HG03571 (cell line): ENCODE results near the gene CYP26B1.

Source experiments
- ATAC-seq: cut with Tn5 transposase; IDR thresholded peaks from one replicate; pipeline ENCODE4 v1.9.1; 2021; ENCODE audit not compliant: unreplicated experiment

Gene CYP26B1

DNA sequence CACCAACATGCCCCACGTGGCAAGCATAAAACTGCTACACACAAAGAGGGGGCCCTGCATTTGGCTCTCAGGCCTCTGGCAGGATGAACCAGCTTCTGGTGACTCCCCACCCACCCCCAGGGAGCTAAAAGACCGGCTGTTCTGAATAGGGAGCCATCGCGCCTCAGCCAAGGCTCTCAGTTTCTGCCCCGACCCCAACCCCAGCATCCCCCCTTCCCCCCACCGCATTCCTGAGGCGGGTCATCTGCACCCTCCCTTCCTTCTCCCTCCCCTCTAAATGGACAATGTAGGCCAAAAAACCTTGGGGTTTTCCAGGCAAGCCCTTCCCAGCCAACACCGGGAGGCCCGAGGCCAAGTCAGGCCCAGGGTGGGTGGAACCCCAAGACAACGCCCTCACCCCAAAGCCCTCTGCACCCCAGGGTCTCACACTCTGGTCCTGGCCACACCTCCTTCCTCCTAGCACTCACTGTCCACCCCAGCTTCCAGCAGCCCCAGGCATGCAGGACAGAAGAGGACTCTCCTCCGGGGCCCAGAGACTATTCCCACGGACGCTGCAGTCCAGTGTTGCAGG, 5.7 kb downstream of the CYP26B1 start:
- ATAC-seq, result no peak

DNA sequence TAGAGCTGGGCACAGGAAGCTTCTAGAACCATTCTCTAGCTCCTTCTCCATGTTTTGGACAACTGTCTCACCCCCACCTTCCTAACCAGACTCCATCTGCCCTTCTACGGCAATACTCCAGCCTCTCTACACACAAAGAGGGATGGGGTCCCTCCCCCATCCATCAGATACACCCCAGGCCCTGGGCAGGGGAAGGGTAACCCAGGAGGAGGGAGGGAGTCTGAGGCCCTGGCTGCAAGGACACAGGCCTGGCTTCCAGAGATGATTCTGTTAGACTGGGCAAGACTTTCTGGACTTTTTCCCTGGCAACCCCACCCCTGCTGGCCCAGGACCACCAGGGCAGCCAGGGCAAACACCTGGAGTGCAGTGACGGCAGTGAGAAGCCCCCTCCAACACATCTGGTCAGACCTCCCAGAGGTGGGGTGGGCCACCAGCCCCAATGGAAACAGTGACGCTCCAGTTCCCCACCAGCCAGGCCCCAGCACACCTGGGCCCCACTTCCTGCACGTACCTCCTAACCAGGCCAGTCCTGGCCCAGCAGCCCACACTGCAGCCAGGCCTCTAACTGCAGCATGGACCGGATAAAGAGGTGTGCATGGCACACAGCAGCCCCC, 6.5 kb downstream of the CYP26B1 start:
- no peak for ATAC-seq

DNA sequence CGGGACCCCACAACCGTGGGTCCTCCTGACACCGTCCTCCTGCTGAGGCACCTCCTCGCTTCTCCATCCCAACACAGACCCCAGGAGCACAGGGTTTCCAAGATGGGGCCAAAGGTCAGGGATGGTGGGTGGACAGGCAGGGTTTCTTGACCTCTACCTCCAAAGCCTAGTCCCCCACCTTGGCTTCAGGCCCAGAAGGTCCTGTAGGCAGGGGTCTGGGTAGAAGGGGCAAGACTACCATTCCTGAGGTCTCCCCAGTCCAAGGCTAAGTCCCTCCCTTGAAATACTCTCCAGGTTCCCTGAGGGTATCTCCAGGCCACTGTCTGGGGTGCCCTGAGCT, 7.1 kb downstream of the CYP26B1 start:
- ATAC-seq, result no peak

DNA sequence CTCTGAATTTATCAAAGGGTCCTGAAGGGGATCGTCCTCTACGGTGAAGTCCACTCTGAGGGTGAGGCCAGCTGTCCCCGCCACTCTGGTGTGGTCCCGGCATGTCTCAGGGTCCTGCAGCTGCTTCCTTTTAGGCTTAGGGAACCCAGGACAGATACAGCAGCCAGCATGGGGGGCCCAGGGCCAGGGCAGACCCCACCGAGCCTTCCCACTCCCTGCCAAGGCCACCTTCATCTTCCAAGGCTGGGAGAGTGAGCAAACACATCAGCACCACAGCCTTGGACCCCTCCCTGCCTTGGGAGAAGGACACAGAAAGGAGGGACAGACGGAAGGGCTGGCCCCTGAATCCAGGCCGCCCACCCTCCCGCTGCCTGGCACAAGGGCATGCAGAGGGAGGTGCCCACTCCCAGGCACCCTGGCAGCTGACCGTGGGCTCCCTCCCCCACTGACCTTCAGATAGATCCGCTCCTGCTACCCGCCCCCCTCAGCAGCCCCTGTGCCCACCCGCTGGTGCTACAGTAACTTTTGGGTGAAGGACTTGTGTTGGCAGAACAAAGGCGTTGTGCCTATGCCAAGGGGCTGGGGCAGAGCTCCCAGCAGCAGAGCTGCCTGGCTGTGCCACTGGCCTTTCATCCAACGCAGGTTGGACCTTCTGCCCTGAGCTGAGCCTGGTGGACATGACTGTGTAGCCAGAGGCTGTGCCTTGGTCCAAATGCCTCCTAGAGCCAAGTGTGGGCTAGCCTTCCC, 7.6 kb downstream of the CYP26B1 start:
- no peak for ATAC-seq

DNA sequence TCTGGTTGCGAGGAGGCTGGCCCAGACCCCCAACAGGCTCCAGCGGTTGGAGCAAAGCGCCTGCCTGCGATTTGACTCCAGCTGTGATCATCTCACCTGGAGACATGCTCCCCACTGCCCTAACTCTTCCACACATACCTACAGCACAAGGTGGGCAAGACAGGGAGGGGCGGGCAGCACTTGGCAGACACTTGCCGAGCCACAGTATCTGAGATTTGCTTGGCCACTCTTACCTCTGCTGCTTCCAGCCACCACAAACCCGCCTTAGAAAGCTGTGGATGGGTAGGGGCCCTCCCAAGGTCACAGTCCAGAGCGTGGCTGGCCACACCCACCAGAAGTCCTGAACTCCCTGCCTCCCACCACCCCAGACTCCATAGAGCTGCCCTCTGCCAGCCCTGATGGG, 8.2 kb downstream of the CYP26B1 start:
- ATAC-seq, result no peak

DNA sequence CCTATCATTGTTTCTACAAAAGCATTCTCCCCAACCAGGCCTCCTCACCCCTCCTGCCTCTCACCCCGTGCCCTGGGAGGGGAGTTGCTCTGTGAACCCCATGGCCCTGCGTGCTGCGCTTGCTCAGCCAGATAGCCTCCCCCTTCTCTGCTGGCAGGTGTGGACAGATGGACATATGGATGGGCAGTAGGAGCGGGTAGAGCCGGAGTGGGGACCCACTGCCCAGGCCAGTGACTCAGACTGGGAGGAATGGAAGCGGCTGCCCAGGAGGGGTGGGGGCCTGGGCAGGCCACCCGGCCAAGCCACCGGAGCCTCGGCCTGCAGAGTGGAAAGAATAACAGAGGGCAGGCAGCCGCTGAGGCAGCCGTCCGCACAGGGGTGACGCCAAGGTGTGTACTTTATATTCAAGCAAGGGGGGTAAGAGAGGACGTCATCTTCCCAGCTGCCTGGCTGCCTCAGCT, 8.7 kb downstream of the CYP26B1 start:
- ATAC-seq, result no peak

DNA sequence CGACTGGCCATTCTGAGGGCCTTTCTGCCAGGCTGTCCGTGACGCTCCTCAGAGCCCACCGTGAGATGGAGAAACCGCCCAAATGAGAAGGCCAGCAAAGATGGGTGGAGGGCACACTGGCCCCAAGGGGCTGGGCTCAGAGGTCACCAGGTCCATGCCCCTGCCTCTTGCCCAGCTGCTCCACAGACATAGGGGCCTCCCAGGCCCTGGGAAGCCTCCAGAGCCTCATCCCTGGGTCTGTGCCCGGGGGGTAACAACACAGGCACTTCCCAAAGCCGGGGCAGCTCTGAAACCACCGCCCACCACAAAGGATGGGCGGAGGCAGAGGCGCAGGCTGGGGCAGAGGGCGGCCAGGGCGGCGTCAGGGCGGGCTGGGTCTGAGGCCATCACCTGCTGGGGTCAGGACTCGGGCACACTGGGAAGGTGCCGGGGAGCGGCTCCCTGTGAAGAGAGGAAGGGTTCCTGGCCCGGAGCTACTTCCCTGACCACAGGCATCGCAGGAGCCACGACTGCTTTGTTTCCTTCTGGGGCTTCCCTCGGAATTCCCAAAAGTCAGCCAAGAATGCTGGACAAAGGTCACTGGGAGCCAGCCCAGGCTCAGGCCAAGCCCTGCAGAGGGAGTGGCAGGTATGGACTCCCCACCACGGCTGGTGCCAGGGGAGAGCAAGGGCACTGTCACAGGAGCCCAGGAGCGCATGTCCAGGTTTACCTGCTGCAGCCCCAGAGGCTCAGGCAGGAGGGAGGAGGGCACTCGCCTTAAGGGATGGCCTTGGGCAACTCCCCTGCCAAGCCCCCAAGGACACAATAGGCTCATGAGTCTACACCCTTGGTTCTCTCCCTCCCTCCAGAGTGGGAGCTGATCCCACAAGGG, 9.4 kb downstream of the CYP26B1 start:
- no peak for ATAC-seq

DNA sequence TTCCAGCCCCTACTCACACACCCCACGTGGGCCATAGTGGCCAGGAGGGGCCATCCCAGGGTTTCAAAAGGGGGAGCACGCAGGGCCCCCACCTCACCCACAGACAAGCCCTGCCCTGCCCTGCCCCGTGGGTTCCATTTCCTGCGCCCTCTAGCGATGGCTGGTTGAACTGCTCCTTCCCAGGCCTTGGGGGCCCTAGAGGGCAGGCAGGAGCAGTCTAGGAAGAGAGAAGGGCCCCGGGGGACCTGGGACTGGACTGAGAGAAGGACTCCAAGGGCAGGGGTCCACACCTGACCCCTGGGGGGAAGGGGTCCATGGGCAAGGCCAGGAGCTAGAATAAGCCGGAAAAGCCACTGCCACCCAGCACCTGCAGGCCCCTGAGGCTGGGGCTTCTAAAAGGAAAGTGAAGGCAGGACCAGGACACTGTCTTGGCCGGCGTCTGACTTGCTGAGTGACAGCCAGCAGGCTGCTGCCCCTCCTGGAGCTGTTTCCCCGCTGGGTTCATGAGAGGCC, 10.1 kb downstream of the CYP26B1 start:
- ATAC-seq, result peak; percentile 82

DNA sequence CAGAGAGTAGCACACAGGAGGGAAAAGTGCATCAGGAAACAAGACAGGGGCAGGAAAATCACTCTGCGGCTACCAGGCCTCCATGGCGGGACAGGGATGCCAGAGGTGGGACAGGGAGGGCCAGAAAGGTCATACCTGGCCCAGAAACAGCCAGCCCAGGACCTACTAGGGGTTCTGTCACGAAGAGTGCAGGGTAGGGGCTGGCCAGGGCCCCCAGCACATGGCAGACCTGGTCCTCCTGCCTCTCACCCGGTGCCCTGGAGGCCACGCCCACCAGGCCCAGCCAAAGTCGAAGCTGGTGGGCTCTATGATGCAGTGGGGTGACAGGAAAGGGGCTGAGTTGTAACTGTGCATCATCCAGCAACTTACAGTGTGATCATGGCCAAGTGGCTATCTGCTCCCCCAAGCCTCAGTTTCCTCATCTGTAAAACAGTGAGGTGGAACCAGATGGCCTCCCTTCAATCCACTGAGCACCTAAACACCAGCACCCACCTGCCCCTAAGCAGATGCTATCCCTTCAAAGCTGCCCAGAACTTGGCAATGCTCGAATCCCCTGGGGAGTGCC, 10.6 kb downstream of the CYP26B1 start:
- ATAC-seq, result no peak

DNA sequence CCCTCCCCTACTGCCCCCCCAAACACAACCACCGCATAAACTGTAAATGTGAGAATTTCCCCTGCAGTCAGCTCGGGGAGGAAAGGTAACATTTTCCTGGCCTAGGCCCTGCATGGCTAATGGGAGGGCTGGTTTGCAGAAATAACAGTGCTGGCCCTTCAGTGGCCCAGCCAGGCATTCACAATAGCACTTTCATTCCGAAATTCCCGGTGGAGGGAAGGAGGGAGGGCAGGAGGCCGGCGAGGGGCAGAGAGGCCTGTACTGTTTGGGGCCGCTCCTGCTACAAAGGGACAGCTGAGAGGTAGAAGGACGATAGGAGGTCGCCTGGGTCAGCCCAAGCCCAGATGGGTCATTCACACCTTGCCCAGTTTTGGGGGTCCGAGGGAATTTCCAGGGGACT, 11.3 kb downstream of the CYP26B1 start:
- ATAC-seq, result no peak

DNA sequence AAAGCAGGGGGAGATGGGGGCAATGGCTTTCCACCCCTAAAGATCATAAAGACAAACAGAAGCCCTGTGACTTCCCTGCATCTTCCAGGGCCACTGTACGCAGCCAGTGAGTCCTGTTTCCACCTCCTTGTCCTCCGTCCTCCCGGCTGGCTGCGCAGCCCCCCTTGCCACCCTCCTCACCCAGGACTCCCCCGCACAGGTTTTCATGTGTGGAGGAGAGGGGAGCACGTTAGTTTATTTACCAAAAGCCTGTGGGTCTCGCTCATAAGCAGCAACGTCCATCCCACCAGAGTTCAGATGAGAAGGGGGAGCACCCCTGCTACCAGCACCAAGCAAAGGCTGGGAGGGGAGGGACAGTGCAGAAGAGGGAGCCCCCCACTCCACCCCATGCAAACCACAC, 11.7 kb downstream of the CYP26B1 start:
- no peak for ATAC-seq

DNA sequence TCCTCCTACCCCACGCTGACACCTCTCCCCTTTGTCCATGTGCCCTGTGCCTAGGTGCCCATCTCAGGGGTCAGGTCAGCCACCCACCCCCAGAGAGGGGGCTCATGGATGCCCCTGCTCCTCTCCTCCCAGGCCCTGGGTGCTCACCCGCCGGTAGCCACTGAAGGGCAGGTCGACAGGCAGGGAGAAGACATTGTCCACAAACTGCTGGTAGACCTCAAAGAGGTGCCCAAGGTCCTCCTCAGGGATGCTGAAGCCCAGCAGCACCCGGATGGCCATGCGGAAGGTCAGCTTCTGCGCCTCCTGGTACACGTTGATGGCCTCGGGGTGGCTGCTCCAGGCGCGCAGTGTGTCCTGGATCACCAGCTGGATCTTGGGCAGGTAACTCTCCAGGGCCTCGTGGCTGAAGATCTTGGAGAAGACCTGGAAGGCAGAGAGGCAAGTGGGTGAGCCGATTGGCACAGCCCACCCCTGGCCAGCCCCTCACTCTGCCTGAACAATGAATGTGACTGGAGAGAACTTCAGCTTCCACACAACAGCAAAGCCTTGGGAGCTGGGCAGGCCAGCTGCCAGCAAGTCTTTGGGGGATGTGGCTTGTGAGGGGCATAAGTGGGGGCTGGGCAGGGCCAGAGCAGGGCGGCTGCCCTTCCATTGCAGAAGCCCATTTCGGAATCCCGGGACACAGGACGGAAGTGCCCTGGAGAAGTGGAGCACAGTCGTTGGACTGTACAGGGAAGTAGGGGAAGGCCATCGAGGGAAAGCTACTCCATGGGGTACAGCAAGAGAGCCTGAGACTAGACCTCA, 12.5 kb downstream of the CYP26B1 start:
- no peak for ATAC-seq

DNA sequence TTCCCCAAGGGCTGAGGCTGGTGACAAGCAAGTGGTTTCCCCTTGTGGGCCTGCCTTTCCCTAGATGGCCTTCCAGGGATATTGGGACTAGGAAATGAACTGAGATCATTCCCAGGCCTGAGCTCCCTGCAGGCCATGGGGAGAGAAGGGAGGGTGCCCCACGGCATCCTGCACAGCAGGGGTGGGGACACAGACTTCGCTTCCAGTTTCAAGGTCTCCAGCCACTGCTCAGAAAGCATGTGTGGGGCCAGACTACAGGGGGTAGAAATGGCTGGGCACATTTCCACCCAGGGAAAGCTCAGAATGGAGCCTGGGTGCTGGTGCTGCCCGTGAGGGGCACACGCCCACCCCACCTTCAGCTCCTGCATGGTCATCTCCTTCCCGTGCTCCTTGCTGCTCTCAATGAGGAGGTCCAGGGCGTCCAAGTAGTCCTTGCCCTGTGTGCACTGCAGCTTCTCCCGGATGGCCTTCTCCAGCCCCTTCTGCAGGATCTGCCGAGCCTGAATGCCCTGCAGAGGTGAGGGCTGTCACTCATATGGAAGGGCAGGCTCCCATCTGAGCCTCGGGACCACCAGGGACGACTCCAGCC, 13.2 kb downstream of the CYP26B1 start:
- no peak for ATAC-seq

DNA sequence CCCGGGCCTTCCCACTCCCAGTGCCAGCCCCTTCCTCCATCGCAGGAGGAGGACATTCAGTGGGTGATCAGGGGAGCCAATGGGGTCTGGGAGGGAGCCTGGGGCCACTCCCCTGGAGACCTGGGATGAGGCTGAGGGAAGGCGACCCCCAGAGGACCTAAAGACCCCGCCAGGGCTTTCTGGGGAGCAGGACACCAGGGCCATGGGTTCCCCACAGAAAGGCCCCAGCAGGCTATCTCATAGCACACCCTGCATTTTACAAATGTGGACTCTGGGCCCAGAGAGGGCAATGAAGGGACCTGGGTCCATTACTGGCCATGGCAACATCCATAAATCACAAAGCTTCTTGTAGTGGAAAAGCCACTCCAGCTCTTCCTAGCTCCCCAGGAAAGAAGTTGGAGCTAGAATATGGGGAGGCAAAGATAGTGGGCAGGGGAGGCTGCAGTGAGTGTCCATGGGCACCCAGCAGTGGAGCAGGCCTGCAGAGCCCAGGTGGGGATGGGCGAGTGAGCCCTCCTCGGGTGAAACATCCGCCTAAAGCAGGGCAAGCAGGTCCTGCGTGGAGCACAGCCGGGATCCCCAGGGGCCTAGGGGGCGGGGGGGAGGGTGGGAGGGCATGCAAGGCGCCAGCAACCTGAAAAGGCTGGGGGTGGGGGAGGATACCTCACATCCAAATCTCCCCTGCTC, 13.8 kb downstream of the CYP26B1 start:
- no peak for ATAC-seq

DNA sequence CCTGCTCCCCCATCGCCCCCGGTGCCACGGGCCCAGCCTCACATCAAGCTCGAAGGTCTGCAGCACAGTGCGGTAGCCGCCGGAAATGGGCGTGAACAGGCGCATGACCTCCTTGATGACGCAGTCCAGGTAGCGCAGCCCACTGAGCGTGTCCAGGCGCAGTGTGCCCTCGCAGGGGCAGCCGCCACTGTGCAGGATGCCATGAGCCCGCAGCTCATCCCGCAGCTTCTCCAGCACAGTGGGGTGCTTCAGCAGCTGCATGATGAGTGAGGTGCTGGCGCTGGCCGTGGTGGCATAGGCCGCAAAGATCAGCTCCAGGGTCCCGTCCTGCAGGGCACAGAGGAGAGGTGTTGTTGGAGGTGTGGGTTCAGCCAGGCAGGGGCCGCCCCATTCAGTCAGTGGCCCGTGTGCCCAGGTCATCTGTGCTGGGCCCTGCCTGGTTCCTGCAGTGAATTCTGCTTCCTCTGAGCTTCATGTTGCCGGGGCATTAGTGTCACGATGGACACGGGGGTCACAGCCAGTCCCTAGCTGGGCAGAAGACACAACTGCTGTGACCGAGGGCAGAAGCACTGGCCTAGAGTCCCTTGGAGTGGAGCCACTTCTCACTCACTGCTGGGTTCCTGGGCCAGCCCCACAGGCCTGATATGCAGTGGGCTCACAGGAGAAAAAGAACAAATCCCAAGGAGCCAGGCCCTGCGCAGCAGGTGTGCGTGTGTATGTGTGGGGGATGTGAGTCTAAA, 14.5 kb downstream of the CYP26B1 start:
- no peak for ATAC-seq

DNA sequence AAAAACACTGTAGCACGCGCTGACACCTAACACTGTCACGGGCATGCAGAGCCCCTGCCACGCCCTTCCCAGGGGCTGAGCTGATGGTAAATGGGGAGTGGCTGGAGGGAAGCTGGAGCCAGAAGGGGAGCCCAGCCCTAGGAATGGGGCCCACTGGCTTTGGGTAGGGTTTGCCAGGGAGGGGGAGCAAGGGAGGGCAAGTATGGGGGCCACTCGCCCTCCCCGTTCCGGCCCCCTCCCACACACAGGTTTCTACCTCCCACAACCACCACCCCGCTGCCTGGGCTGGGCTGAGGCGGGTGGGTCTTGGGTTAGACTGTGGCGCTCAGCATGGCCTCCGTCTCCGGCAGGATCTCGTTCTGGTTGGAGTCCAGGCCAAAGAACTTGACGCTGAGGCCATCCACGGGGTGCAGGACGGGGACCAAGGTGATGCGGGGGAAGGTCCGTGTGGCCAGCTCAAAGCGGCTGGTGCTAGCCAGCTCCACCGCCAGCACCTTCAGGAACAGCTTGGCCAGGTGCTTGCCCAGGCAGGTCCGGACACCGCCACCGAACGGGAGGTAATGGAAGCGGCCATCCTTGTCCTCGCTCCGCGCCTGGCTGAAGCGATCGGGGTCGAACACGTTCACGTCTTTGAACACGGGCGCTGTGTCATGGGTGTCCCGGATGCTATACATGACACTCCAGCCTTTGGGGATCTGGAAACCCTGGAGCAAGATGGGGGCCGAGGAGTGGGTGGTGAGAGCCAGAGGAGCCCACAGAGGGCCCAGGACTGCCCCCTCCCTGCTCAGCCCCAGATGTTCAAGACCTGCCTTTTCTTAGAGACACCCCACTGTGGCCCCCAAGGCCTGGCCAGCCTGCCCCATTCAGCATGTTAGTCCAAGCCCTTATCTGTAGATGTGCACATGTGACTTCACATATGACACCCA, 15.5 kb downstream of the CYP26B1 start:
- ATAC-seq, result no peak

DNA sequence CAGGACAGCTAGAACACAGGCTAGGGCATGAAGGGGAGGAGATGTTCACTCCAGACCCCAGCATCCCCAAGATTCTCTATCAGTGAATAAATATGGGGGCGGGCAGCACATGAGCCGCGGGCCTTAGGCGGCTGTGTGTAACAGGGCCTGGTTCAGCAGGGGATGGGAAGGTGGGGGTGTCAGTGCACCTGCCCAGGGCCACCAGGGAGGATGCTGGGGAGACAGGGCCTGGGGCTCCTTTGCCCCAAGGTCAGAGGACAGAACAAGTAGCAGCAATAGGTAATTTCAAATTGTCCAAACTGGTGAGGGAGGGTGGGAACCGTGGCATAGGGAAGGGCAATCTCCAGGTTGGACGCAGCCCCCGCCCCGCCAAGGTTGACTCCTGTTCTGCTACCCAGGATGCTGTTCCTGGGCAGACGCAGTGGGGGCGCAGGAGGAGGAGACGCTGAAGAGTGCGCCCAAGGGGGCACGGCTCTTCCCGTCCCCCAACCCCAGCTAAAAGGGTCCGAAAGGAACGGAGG, 16.2 kb downstream of the CYP26B1 start:
- no peak for ATAC-seq
